Measurements from ENCODE around the gene MOBP. TPM values are rescaled to one million over a fixed set of nuclear protein-coding genes. Genes with fewer than 3 reads are reported as not detected.

Gene MOBP
- total and polyA plus RNA-seq, 2 of the 8 experiments (the other 6 are each of a cell fraction or from before 2014, with no cell fraction given): 0.06 to 0.50 TPM

- no peak for TF ChIP-seq EZH2 (IDR thresholded peaks at IDR 0.05; ENCODE audit: low read depth, low read length, severe bottlenecking)
- no peak for TF ChIP-seq CHD2 (IDR thresholded peaks at IDR 0.05; ENCODE audit: low read length)
- TF ChIP-seq JUN (IDR thresholded peaks at IDR 0.05; ENCODE audit: low read depth, low read length): no peak
- no peak for TF ChIP-seq RNF2 (IDR thresholded peaks at IDR 0.05; ENCODE audit: borderline replicate concordance, low read depth, low read length, missing control alignments, poor library complexity, severe bottlenecking)
- TF ChIP-seq RFX5 (IDR thresholded peaks at IDR 0.05; ENCODE audit: borderline replicate concordance, low read depth, low read length): no peak
Measured at GRCh38 chr3:39469945-39470344, 2.5 kb downstream of the MOBP start (continued).

All from H1 (cell line).